GM19372 (cell line): Measurements from ENCODE around the gene SGPP1.
"Not testable (repeated sequence)": the region's sequence is repeated elsewhere in the genome, so short reads cannot be mapped to it uniquely, and the experiment has no call there.

ENCODE experiments used
- ATAC-seq: cut with Tn5 transposase; IDR thresholded peaks from one replicate; pipeline ENCODE4 v1.9.1; 2021; ENCODE audit warnings: mild to moderate bottlenecking, low read depth, moderate library complexity; ENCODE audit not compliant: unreplicated experiment

Gene SGPP1

GRCh38 chr14:63641473-63642228 lies 86.2 kb downstream of the SGPP1 start, which contains the start of gene WDR89:
WDR89 (minus strand) TSS chr14:63641871; CDS start chr14:63599942, 41,929 bp downstream.
- peak; percentile 85 for ATAC-seq

GRCh38 chr14:63638493-63638892 lies 89.4 kb downstream of the SGPP1 start:
- no peak for ATAC-seq

DNA sequence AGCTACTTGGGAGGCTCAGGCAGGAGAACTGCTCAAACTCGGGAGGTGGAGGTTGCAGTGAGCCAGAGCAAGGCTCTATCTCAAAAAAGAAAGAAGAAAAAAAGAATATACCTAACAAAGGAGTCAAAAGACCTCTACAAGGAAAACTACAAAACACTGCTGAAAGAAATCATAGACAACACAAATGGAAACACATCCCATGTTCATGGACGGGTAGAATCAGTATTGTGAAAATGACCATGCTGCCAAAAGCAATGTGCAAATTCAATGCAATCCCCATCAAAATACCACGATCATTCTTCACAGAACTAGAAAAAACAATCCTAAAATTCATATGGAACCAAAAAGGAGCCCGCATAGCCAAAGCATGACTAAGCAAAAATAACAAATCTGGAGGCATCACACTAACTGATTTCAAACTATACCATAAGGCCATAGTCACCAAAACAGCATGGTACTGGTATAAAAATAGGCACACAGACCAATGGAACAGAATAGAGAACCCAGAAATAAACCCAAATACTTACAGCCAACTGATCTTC lies 91.7 kb downstream of the SGPP1 start:
- ATAC-seq: not testable (repeated sequence)
